ENCODE results near the gene CHN2.

CHN2 gene

DNA sequence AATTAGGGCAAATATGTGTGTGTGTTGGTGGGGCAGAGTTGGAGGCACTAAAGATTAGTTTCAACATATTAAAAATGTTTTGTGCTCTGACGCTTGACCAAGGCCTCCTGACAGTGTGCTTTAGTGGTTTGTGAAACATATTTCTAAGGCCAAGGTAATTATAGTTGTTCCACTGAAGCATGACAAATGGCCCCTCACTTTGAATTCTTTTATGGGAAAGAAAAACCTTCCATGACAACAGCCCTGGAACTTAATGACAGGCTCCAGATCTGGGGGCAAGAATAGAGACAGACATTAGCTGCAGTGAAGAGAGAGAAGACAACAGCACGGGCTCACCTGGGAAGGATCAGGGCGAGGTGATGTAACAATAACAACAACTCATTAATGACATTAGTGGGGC lies 155.8 kb downstream of the CHN2 start:
- Mint-ChIP-seq H3K36me3 (ENCODE audit: low read depth) (no peaks in the 10 kb centered on the region), H3K9me3 (no peaks in the 10 kb centered on the region), H3K27me3 (ENCODE audit: low read depth) (peaks cover 18% of the 10 kb centered on the region), H3K4me3 (no peak overlapping the region), H3K4me1 (ENCODE audit: low read depth) (no peaks in the 10 kb centered on the region), H3K27ac (no peak overlapping the region)
- DNase-seq (ENCODE audit: low spot score), result no peak

DNA sequence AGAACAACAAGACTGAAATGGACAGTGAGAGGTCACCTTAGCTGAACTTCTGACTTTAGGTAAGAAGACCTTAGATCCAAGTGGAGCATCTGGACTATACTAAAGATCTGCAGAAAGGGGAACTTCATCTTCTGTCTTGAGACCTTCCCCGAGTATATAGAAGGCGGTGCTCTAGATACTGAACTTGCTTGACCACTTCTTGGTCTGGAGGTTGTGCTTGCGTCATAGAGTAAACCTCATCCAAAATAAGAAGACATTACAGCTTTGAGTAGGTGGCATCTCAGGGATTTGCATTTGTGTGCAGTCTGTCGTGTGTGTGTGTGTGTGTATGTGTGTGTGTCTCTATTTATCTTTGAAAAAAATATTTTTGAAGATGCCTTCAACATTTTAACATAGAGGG lies 157.5 kb downstream of the CHN2 start:
- Mint-ChIP-seq H3K9me3 (no peaks in the 10 kb centered on the region), H3K4me3 (no peak overlapping the region), H3K27ac (no peak overlapping the region), H3K27me3 (ENCODE audit: low read depth) (peaks cover 18% of the 10 kb centered on the region), H3K36me3 (ENCODE audit: low read depth) (no peaks in the 10 kb centered on the region), H3K4me1 (ENCODE audit: low read depth) (no peaks in the 10 kb centered on the region)
- DNase-seq (ENCODE audit: low spot score), result no peak

DNA sequence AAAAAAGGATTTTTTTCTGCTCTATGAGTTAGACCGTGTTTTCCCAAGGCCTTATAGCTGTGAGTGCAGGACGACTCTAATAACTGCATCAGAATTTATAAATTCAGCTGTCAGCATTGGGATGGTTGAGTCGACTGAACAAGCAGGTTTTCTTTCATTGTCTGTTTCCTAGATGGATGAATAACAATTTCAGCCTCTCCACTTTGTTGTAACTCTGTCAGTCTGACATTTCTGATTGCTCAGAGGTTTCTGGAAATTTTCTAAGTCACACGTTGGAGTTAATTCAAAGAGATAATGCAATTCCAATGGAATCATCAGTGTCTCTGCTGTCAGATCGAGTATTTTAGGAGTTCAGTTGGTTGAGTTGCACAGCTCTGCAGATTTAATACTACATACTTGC lies 159.2 kb downstream of the CHN2 start:
- peaks cover 12% of the 10 kb centered on the region for H3K27me3 Mint-ChIP-seq (ENCODE audit: low read depth)
- no peaks in the 10 kb centered on the region for H3K4me1 Mint-ChIP-seq (ENCODE audit: low read depth)
- H3K9me3 Mint-ChIP-seq, result no peaks in the 10 kb centered on the region
- H3K4me3 Mint-ChIP-seq, result no peak overlapping the region
- DNase-seq (ENCODE audit: low spot score), result no peak
- no peak overlapping the region for H3K27ac Mint-ChIP-seq
- H3K36me3 Mint-ChIP-seq (ENCODE audit: low read depth), result no peaks in the 10 kb centered on the region

DNA sequence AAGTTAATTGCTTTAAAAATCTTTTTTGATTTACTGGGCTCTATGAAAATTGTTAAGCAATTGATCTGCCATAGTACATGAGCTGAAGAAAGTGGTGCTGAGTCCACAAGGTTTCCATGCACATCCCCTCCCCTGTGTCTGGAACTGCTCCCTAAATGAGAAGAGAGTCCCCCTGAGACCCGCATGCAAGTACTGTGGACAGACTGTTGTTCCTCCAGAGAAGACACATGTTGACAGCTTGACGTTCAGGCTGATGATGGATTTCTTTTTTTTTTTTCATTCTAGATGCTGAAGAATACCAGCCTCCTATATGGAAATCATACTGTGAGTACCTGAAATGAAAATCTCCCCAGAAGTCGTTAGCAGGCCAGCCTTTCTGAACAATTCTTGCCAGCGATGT lies 159.8 kb downstream of the CHN2 start:
- no peaks in the 10 kb centered on the region for H3K36me3 Mint-ChIP-seq (ENCODE audit: low read depth)
- H3K27ac Mint-ChIP-seq, result no peak overlapping the region
- peaks cover 9% of the 10 kb centered on the region for H3K27me3 Mint-ChIP-seq (ENCODE audit: low read depth)
- H3K4me1 Mint-ChIP-seq (ENCODE audit: low read depth), result no peaks in the 10 kb centered on the region
- no peak for DNase-seq (ENCODE audit: low spot score)
- H3K9me3 Mint-ChIP-seq, result no peaks in the 10 kb centered on the region
- H3K4me3 Mint-ChIP-seq, result no peak overlapping the region

- no peaks in the 10 kb centered on the region for H3K4me1 Mint-ChIP-seq (ENCODE audit: low read depth)
- H3K9me3 Mint-ChIP-seq, result no peaks in the 10 kb centered on the region
- H3K27ac Mint-ChIP-seq, result no peak overlapping the region
Measured at GRCh38 chr7:29355388-29355787, 160.8 kb downstream of the CHN2 start.

DNA sequence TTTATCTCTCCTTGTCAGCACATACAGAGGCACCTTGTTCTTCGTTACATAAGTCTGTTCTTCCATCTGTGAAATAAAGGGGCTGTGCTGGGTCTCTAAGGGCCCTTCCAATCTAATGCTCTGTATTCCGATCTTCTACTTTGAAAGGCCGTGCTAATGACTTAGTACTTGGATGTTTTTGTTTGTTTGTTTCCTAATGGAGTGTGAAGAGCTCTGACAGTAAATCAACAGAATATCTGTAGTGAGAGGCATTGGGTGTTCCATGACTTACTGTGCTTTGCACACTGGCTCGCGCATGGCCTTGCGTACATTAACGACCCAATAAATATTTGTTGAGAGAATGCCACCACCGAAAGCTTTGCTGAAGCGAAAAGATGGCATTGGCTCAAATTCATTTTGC lies 162.1 kb downstream of the CHN2 start:
- Mint-ChIP-seq H3K4me3 (no peak overlapping the region), H3K4me1 (ENCODE audit: low read depth) (no peaks in the 10 kb centered on the region), H3K9me3 (no peaks in the 10 kb centered on the region), H3K27me3 (ENCODE audit: low read depth) (peaks cover 3% of the 10 kb centered on the region), H3K36me3 (ENCODE audit: low read depth) (no peaks in the 10 kb centered on the region), H3K27ac (no peak overlapping the region)
- no peak for DNase-seq (ENCODE audit: low spot score)

More at GRCh38 chr7:29355388-29355787, 160.8 kb downstream of the CHN2 start:
- Mint-ChIP-seq H3K36me3 (ENCODE audit: low read depth) (no peaks in the 10 kb centered on the region), H3K4me3 (no peak overlapping the region), H3K27me3 (ENCODE audit: low read depth) (peaks cover 7% of the 10 kb centered on the region)
- no peak for DNase-seq (ENCODE audit: low spot score)

DNA sequence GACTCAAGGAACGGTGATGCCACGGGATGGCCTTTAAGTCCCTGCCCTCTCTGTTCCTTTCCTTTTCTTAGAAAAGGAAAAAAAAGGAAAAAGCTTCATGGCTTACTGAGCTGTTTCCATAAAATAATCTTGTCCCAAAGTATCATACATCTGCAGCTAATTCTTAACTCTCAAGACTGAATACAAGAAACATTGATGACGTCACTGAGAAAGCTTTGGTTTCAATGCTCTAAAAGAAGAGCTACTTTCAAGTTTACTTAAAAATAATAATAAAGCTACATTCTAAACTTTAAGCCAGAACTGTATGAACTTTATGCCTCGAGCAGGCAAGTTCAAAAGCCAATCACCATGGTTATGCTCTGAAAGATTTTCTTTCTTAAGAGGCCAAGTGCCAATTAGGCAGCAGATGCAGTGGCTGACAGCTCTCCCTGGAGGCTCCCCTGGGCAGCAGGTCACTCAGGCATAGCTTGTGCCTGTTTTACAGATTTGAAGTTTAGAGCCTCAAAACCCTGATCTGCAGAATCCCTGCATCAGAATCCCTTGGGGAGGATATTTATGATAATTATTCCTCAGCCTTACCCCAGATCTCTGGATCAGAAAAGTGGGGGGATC lies 165.0 kb downstream of the CHN2 start:
- Mint-ChIP-seq H3K27ac (no peak overlapping the region), H3K4me1 (ENCODE audit: low read depth) (no peaks in the 10 kb centered on the region), H3K4me3 (no peak overlapping the region), H3K9me3 (no peaks in the 10 kb centered on the region), H3K36me3 (ENCODE audit: low read depth) (no peaks in the 10 kb centered on the region), H3K27me3 (ENCODE audit: low read depth) (no peaks in the 10 kb centered on the region)
- DNase-seq (ENCODE audit: low spot score), result no peak

- no peaks in the 10 kb centered on the region for H3K27me3 Mint-ChIP-seq (ENCODE audit: low read depth)
Measured at GRCh38 chr7:29360633-29361625, 166.4 kb downstream of the CHN2 start.

DNA sequence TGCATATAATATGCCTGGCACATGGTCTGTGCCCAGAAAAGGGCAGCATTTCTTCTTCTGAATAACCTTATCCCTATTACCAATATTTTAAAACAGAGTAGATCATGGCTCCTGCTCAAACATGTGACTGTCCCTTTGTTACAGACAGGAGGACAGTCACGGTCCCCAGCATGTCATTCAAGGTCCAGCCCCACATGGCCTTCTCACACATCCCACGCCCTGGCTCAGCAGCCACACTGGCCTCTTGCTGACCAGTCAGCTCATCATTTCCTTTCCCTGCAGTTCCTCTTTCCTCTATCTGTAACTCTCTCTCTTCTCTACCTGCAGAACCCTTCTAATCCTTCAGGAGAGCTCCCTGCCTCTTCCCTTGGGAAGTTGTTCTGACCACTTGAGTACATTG lies 167.8 kb downstream of the CHN2 start:
- Mint-ChIP-seq H3K4me1 (ENCODE audit: low read depth) (no peaks in the 10 kb centered on the region), H3K9me3 (no peaks in the 10 kb centered on the region), H3K36me3 (ENCODE audit: low read depth) (no peaks in the 10 kb centered on the region), H3K4me3 (no peak overlapping the region), H3K27ac (no peak overlapping the region), H3K27me3 (ENCODE audit: low read depth) (no peaks in the 10 kb centered on the region)
- DNase-seq (ENCODE audit: low spot score), result no peak

More at GRCh38 chr7:29360633-29361625, 166.4 kb downstream of the CHN2 start:
- Mint-ChIP-seq H3K27ac (no peak overlapping the region), H3K9me3 (no peaks in the 10 kb centered on the region), H3K4me3 (no peak overlapping the region), H3K36me3 (ENCODE audit: low read depth) (no peaks in the 10 kb centered on the region), H3K4me1 (ENCODE audit: low read depth) (no peaks in the 10 kb centered on the region)
- DNase-seq (ENCODE audit: low spot score), result no peak

DNA sequence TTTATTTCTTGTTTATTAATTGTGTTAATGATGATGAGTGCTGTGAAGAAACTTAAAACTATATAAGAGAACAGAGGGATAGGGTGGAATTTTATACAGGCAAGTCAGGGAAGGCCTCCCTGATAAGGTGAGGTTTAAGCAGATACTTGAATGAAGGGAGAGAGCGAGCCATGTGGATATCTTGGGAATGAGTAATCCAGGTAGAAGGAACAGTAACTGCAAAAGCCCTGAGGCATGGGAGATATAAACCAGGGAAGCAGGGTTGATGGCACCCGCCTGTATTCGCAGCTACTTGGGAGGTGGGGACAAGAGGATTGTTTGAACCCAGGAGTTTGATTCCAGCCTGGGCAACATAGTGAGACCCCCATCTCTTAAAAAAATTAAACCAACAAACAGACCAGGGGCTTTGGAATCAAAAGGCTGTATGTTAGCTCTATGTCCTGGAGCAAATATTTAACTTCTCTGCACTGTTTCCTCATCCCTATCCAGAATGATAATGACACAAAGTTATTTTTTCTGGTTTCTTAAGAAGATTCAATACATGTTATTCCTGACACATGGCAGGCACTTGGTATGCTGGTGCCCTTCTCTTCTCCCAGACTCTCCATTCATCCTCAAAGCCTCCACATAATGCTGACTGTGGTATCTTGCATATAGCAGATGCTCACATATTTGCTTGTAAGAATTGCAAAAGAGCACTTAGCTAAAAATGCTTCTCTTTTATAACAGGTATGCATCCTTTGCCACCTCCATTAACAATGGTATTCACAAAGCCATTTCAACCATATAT lies 169.3 kb downstream of the CHN2 start:
- no peaks in the 10 kb centered on the region for H3K36me3 Mint-ChIP-seq (ENCODE audit: low read depth)
- H3K9me3 Mint-ChIP-seq, result no peaks in the 10 kb centered on the region
- no peaks in the 10 kb centered on the region for H3K4me1 Mint-ChIP-seq (ENCODE audit: low read depth)
- no peak overlapping the region for H3K4me3 Mint-ChIP-seq
- H3K27ac Mint-ChIP-seq, result no peak overlapping the region
- H3K27me3 Mint-ChIP-seq (ENCODE audit: low read depth), result peaks cover 2% of the 10 kb centered on the region
- no peak for DNase-seq (ENCODE audit: low spot score)

DNA sequence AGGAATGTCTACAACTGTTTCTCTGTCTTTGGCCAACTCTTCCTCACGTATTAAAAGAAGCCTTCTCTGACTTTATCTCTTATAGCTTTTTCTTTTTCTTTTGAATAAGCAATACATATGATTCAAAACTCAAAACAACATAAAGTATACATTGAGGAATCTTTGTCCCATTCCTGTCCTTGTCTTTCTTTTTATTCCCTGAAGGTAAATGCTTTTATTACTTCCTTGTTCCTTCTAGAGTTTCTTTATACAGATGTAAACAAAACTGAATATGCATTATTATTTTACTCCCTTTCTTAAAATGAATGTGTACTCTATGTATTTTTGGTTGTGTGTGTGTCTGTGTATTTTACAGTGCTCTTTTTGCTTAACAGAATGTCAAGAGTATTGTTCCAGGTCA lies 170.1 kb downstream of the CHN2 start:
- H3K4me1 Mint-ChIP-seq (ENCODE audit: low read depth), result no peaks in the 10 kb centered on the region
- peaks cover 2% of the 10 kb centered on the region for H3K27me3 Mint-ChIP-seq (ENCODE audit: low read depth)
- no peak overlapping the region for H3K4me3 Mint-ChIP-seq
- H3K9me3 Mint-ChIP-seq, result no peaks in the 10 kb centered on the region
- no peak for DNase-seq (ENCODE audit: low spot score)
- no peaks in the 10 kb centered on the region for H3K36me3 Mint-ChIP-seq (ENCODE audit: low read depth)
- H3K27ac Mint-ChIP-seq, result no peak overlapping the region

GRCh38 chr7:29365423-29365822 lies 170.8 kb downstream of the CHN2 start:
- no peak overlapping the region for H3K4me3 Mint-ChIP-seq
- no peaks in the 10 kb centered on the region for H3K9me3 Mint-ChIP-seq
- H3K36me3 Mint-ChIP-seq (ENCODE audit: low read depth), result no peaks in the 10 kb centered on the region
- no peak for DNase-seq (ENCODE audit: low spot score)
- H3K4me1 Mint-ChIP-seq (ENCODE audit: low read depth), result no peaks in the 10 kb centered on the region
- H3K27ac Mint-ChIP-seq, result no peak overlapping the region
- H3K27me3 Mint-ChIP-seq (ENCODE audit: low read depth), result peaks cover 2% of the 10 kb centered on the region

- Mint-ChIP-seq H3K36me3 (ENCODE audit: low read depth) (no peaks in the 10 kb centered on the region), H3K4me3 (no peak overlapping the region), H3K9me3 (no peaks in the 10 kb centered on the region), H3K27ac (no peak overlapping the region), H3K27me3 (ENCODE audit: low read depth) (peaks cover 2% of the 10 kb centered on the region), H3K4me1 (ENCODE audit: low read depth) (no peaks in the 10 kb centered on the region)
- DNase-seq (ENCODE audit: low spot score), result no peak
Measured at GRCh38 chr7:29367784-29368183, 173.2 kb downstream of the CHN2 start.

Measured in T-helper 2 cell treated with Interferon-gamma antibody and Interleukin-4, amounts not matched to agents 5 μg/mL and 100 μg/mL, for 36 hours (primary cell).